ENCODE results near the gene MTREX. TPM values are rescaled to one million over a fixed set of nuclear protein-coding genes. Genes with fewer than 3 reads are reported as not detected.
A peak's percentile ranks its signal among the peaks of the same experiment; 100 is the strongest.

Gene MTREX
- polyA plus RNA-seq, 1 experiment: 61.7 TPM

GRCh38 chr5:55438998-55439397 lies 131.2 kb downstream of the MTREX start:
- ChIA-PET POLR2A (no interaction called here), CTCF (interaction anchor here (1.1 kb wide), 1 partner anchor 253 kb away, joined by 4 read pairs; no protein-coding TSS in a partner anchor)
- peak; percentile 68 for DNase-seq (ENCODE audit: low read depth, low spot score)
- no peak overlapping the region for H3K4me3 ChIP-seq (ENCODE audit: low read depth, low read length)
- H3K9me3 ChIP-seq (ENCODE audit: control insufficient read depth, insufficient read depth, low read length): no peaks in the 10 kb centered on the region; the same call in 1 of the 2 replicates
- no peaks in the 10 kb centered on the region for H3K27me3 ChIP-seq (ENCODE audit: control insufficient read depth, insufficient read depth, low read length)
- peak overlapping the region; percentile 84 for H3K27ac ChIP-seq (ENCODE audit: low read depth, low read length)
- no peak for TF ChIP-seq CTCF (IDR thresholded peaks at IDR 0.05; ENCODE audit: low read depth, low read length)

- CTCF ChIA-PET: no interaction called here
- DNase-seq (ENCODE audit: low read depth, low spot score): no peak
- Histone ChIP-seq H3K4me3 (ENCODE audit: low read depth, low read length) (no peak overlapping the region), H3K27me3 (ENCODE audit: control insufficient read depth, insufficient read depth, low read length) (no peaks in the 10 kb centered on the region), H3K27ac (ENCODE audit: low read depth, low read length) (no peak overlapping the region), H3K9me3 (ENCODE audit: control insufficient read depth, insufficient read depth, low read length) (no peaks in the 10 kb centered on the region; the same call in 1 of the 2 replicates)
- POLR2A ChIA-PET: interaction anchor here (0.5 kb wide), 1 partner anchor 223 kb away, joined by 5 read pairs; no protein-coding TSS in a partner anchor
- no peak for TF ChIP-seq CTCF (IDR thresholded peaks at IDR 0.05; ENCODE audit: low read depth, low read length)
These were observed 132.4 kb downstream of the MTREX start for GRCh38 chr5:55440188-55440646.

- CTCF ChIA-PET: no interaction called here
- POLR2A ChIA-PET: no interaction called here
- DNase-seq (ENCODE audit: low read depth, low spot score): no peak
- Histone ChIP-seq H3K27me3 (ENCODE audit: control insufficient read depth, insufficient read depth, low read length) (no peaks in the 10 kb centered on the region), H3K27ac (ENCODE audit: low read depth, low read length) (no peak overlapping the region), H3K9me3 (ENCODE audit: control insufficient read depth, insufficient read depth, low read length) (no peaks in the 10 kb centered on the region; the same call in 1 of the 2 replicates), H3K4me3 (ENCODE audit: low read depth, low read length) (no peak overlapping the region)
- TF ChIP-seq CTCF (IDR thresholded peaks at IDR 0.05; ENCODE audit: low read depth, low read length): no peak
These were observed 133.4 kb downstream of the MTREX start for GRCh38 chr5:55441107-55441771.

- Histone ChIP-seq H3K27me3 (ENCODE audit: control insufficient read depth, insufficient read depth, low read length) (no peaks in the 10 kb centered on the region), H3K4me3 (ENCODE audit: low read depth, low read length) (no peak overlapping the region), H3K27ac (ENCODE audit: low read depth, low read length) (no peak overlapping the region), H3K9me3 (ENCODE audit: control insufficient read depth, insufficient read depth, low read length) (no peaks in the 10 kb centered on the region)
- ChIA-PET POLR2A (no interaction called here), CTCF (no interaction called here)
- no peak for TF ChIP-seq CTCF (IDR thresholded peaks at IDR 0.05; ENCODE audit: low read depth, low read length)
- DNase-seq (ENCODE audit: low read depth, low spot score): no peak
These were observed 134.2 kb downstream of the MTREX start for GRCh38 chr5:55441954-55442353.

GRCh38 chr5:55445791-55446190 lies 138.0 kb downstream of the MTREX start:
- CTCF ChIA-PET: interaction anchor here (1.2 kb wide), 1 partner anchor 11 kb away, joined by 3 read pairs; no protein-coding TSS in a partner anchor
- no peak overlapping the region for H3K4me3 ChIP-seq (ENCODE audit: low read depth, low read length)
- H3K9me3 ChIP-seq (ENCODE audit: control insufficient read depth, insufficient read depth, low read length): no peaks in the 10 kb centered on the region
- H3K27me3 ChIP-seq (ENCODE audit: control insufficient read depth, insufficient read depth, low read length): no peaks in the 10 kb centered on the region
- H3K27ac ChIP-seq (ENCODE audit: low read depth, low read length): no peak overlapping the region
- no peak for TF ChIP-seq CTCF (IDR thresholded peaks at IDR 0.05; ENCODE audit: low read depth, low read length)
- DNase-seq (ENCODE audit: low read depth, low spot score): no peak
- POLR2A ChIA-PET: no interaction called here
